Glutamatergic neuron (in vitro differentiated cells): ENCODE results near the gene COIL. TPM values are rescaled to one million over a fixed set of nuclear protein-coding genes. Genes with fewer than 3 reads are reported as not detected.
A peak's percentile ranks its signal among the peaks of the same experiment; 100 is the strongest.

Experiments used
- DNase-seq: peaks from one replicate; pipeline ENCODE4 v3.0.0; 2022
- H3K27ac Mint-ChIP-seq: one replicate; pipeline ENCODE4 v1.8.0; 2020; ENCODE audit warnings: mild to moderate bottlenecking, mixed read lengths, inconsistent platforms; ENCODE audit not compliant: unreplicated experiment
- H3K27me3 Mint-ChIP-seq: one replicate; pipeline ENCODE4 v1.8.0; 2020; ENCODE audit warnings: mild to moderate bottlenecking, moderate library complexity, mixed read lengths, inconsistent platforms; ENCODE audit not compliant: unreplicated experiment
- H3K36me3 Mint-ChIP-seq: one replicate; pipeline ENCODE4 v1.8.0; 2020; ENCODE audit warnings: mild to moderate bottlenecking, mixed read lengths, inconsistent platforms; ENCODE audit not compliant: unreplicated experiment
- H3K4me1 Mint-ChIP-seq: one replicate; pipeline ENCODE4 v1.8.0; 2020; ENCODE audit warnings: mild to moderate bottlenecking, low read depth, mixed read lengths, inconsistent platforms; ENCODE audit not compliant: unreplicated experiment
- H3K4me3 Mint-ChIP-seq: one replicate; pipeline ENCODE4 v1.8.0; 2020; ENCODE audit warnings: mild to moderate bottlenecking, mixed read lengths, inconsistent platforms; ENCODE audit not compliant: unreplicated experiment
- H3K9me3 Mint-ChIP-seq: one replicate; pipeline ENCODE4 v1.8.0; 2020; ENCODE audit warnings: mild to moderate bottlenecking, moderate library complexity, mixed read lengths, inconsistent platforms; ENCODE audit not compliant: unreplicated experiment
- long read RNA-seq: library from polyadenylated mRNA; unstranded; transcript quantifications from one replicate; pipeline ENCODE4 v2.0.0, GENCODE V29; 2020; ENCODE audit not compliant: unreplicated experiment
- total RNA-seq: library from RNA; stranded (reverse); fragmentation: NEBNext Ultra II Directional; extraction: Animal tissue kit (Norgen Biotek cat#: 25700); gene quantifications from one replicate; pipeline ENCODE4 v1.2.1, GENCODE V29; 2021; ENCODE audit not compliant: unreplicated experiment
- TF ChIP-seq, protein P1 (sequence below): fragments of 200-600 bp; sonication (generic); IDR thresholded peaks from one replicate; pipeline ENCODE4 v1.5.0; 2021; ENCODE audit not compliant: partially characterized antibody, unreplicated experiment

COIL gene
- 9.4 TPM for total RNA-seq
- long read RNA-seq, partial matches to known transcripts, result 4 of 7 reads
- long read RNA-seq, other reads (novel, unspliced or antisense), result 0 of 7 reads

DNA sequence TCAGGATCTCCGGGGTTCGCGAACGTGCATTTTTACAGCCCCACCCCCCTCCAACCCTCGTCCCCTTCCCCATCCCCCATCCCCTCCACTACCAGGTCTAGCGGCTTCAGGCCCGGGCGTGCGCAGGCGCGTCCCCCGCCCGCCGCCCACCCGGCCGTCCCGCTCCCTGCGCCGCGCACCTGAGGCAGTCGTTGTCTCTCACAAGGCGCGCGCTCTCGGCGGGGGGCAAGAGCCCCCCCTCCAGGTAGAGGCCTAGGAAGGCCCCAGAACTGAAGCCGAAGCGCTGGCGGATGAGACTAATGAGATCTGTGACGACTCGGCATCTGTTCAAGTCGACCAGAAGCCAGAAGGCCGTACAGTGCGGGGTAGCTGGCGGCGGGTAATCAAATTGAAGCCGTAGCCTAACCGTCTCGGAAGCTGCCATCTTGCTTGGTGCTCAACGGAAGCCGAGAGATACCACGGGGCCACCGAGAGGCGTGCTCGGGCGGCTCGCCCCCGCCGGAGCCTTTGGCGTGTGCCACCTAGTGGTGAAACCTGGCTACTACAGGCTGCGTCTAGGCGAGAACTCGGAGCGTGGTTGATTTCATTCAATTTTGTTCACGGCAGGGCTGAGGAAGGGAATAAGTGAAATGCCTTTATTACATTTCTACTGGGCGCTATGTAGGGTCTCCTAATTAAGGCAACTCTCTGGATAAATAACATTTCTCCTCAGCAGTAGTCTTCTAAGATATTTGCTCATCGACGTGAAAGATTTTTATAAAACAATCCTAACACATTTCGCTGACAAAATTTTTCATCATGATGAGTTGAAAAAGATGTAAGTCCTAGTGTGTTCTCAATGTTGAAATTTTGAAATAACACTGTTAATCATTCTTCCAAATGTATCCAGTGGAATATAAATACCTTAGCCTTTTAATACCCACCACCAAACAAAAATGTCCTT lies at the start of gene COIL:
TSS of gene COIL (minus strand) at position 455 of the 943 bp plus-strand sequence. CDS start at position 424, 31 bp downstream.
- peak; percentile 95 for DNase-seq
- Mint-ChIP-seq H3K4me1 (peaks cover 4% of the 10 kb centered on the region), H3K4me3 (peak within 1 kb of the TSS; percentile 80), H3K36me3 (no peaks in the 10 kb centered on the region), H3K27ac (peak within 1 kb of the TSS; percentile 90), H3K9me3 (peaks cover 2% of the 10 kb centered on the region), H3K27me3 (peaks cover 2% of the 10 kb centered on the region)
- TF ChIP-seq, protein P1, sequence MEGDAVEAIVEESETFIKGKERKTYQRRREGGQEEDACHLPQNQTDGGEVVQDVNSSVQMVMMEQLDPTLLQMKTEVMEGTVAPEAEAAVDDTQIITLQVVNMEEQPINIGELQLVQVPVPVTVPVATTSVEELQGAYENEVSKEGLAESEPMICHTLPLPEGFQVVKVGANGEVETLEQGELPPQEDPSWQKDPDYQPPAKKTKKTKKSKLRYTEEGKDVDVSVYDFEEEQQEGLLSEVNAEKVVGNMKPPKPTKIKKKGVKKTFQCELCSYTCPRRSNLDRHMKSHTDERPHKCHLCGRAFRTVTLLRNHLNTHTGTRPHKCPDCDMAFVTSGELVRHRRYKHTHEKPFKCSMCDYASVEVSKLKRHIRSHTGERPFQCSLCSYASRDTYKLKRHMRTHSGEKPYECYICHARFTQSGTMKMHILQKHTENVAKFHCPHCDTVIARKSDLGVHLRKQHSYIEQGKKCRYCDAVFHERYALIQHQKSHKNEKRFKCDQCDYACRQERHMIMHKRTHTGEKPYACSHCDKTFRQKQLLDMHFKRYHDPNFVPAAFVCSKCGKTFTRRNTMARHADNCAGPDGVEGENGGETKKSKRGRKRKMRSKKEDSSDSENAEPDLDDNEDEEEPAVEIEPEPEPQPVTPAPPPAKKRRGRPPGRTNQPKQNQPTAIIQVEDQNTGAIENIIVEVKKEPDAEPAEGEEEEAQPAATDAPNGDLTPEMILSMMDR, result peak; percentile 100

DNA sequence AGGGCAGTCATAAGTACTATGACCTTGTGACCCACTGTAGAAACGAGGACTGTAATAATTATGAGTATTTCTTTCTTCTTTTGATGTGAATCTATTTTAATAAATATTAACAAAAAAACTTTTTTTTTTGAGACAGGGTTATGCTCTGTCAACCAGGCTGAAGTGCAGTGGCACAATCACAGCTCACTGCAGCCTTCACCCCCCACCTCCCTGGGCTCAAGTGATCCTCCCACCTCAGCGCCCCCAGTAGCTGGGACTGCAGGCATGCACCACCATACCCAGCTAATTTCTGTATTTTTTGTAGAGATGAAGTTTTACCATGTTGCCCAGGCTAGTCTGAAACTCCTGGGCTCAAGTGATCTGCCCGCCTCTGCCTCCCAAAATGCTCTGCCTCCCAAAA lies 49.6 kb upstream of the COIL start:
- H3K27me3 Mint-ChIP-seq, result no peaks in the 10 kb centered on the region
- no peak overlapping the region for H3K4me3 Mint-ChIP-seq
- H3K9me3 Mint-ChIP-seq, result no peaks in the 10 kb centered on the region
- H3K36me3 Mint-ChIP-seq, result no peaks in the 10 kb centered on the region
- H3K4me1 Mint-ChIP-seq, result peaks cover 4% of the 10 kb centered on the region
- TF ChIP-seq, protein P1, result no peak
- H3K27ac Mint-ChIP-seq, result no peak overlapping the region
- no peak for DNase-seq

- peak; percentile 77 for DNase-seq
- H3K36me3 Mint-ChIP-seq, result no peaks in the 10 kb centered on the region
- H3K4me3 Mint-ChIP-seq, result no peak overlapping the region
- TF ChIP-seq, protein P1, result peak; percentile 68
- no peaks in the 10 kb centered on the region for H3K9me3 Mint-ChIP-seq
- no peak overlapping the region for H3K27ac Mint-ChIP-seq
- peaks cover 4% of the 10 kb centered on the region for H3K4me1 Mint-ChIP-seq
- no peaks in the 10 kb centered on the region for H3K27me3 Mint-ChIP-seq
Measured at GRCh38 chr17:57009737-57010445, 49.0 kb upstream of the COIL start.

GRCh38 chr17:57008958-57009357 lies 48.1 kb upstream of the COIL start:
- no peak for DNase-seq
- no peaks in the 10 kb centered on the region for H3K9me3 Mint-ChIP-seq
- H3K36me3 Mint-ChIP-seq, result no peaks in the 10 kb centered on the region
- no peak overlapping the region for H3K27ac Mint-ChIP-seq
- peaks cover 4% of the 10 kb centered on the region for H3K4me1 Mint-ChIP-seq
- no peak overlapping the region for H3K4me3 Mint-ChIP-seq
- H3K27me3 Mint-ChIP-seq, result no peaks in the 10 kb centered on the region
- TF ChIP-seq, protein P1, result no peak
